CD4-positive, alpha-beta T cell treated with Interleukin-15 for 1 hour (primary cell): ENCODE data around the gene SORCS2.

Experiments used
- DNase-seq: peaks from one replicate; pipeline ENCODE4 v3.0.0-alpha.2; 2020

The SORCS2 gene

DNA sequence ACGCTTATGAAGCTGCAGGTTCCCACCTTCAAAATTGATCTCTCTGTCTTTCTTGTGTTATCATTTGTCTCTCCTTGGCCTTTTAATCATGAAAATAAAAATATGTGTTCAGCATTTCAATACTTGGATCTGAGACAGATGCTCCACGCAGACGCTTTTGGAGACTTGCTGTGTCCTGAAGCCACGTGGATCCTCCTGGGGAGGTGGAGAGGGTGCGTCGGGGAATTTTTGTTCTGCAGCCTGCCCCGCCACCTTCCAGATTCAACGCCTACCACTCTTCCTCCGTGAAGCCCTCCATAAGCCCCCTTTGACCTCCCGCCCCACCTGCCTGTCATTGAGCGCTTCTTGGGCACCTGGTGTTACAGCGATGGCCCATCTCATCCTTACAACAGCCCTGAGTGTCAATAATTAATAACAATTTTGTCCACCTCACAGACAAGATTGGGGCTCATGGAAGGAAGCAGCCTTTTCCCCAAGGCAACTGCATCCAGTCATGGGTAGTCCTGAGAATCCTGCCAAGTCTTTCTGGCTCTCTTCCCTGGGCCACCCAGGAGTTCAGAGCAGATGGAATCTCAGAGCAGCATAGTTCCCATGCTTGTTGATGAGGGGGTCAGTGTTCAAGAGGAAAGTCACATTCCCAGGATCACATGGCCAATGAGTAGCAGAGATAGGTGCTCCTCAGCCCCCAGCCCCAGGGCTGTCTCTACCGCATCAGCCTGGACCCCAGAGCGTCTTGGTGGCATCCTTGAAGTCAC is 415.0 kb downstream of the SORCS2 start:
- no peak for DNase-seq

DNA sequence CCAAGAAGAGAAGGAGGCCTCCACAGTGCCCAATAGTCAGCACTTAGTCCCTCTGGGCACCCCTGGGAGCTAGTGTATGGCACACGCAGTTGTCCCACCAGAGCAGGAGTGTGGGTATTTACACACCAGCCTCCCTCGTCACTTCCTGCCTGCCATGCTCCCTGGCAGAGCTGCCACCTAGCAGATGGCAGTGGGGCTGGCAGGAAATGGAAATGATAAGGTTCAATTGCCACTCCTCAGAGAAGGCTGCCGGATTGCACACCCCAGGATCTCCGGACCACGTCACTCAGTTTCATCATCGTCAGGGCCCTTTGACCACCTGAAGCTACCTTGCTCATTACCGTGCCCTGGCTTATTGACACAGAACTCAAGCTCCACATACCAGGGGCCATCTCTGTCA is 415.7 kb downstream of the SORCS2 start:
- DNase-seq: no peak

DNA sequence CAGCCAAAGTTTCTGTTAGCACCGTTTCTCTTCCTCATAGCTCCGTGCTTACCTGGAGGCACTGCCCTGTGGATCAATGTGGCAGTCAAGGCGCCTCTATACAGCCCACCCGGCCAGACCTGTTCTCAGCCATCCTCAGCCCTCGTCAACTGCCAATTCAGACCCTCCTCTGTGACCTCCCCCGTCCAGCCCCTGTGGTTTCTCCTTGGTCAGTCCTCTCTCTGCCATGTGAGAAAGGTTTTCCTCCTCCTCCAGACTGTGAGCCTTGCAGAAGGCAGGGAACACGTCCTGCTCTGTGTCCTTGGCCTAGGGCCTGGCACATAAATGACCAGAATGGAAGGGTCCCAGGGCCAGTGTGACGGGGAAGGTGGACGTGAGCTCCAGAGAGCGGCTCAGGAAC is 417.0 kb downstream of the SORCS2 start:
- no peak for DNase-seq

DNA sequence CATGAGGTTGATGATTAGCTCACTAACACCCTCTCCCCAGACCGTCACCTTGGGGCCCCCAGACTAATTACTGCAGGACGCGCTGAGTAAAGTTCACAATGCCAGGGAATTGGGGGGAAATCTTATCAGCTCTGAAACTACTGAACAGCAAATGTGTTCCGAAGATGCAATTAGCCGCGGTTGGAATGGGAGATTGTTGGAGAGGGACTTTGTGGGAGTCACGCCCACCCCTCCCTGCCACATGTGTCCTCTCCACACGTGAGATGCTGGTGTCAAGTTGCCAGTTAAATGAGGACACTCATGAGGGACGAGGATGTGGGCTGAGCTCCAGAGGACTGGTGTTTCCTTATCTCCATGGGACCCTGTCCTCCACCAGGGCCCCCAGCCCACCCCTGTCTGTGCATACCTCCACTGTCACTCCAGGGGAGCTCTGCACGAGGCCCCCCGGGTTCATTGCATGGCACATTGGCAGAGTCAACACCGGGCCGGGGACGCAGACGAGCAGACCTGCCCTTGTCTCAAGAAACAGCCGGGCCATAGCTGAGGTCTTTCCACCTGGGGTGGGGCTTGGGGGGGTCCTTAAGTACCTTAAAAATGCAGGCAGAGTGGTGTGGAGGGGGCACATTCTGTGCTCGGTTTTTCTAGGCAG is 417.8 kb downstream of the SORCS2 start:
- DNase-seq: no peak

DNA sequence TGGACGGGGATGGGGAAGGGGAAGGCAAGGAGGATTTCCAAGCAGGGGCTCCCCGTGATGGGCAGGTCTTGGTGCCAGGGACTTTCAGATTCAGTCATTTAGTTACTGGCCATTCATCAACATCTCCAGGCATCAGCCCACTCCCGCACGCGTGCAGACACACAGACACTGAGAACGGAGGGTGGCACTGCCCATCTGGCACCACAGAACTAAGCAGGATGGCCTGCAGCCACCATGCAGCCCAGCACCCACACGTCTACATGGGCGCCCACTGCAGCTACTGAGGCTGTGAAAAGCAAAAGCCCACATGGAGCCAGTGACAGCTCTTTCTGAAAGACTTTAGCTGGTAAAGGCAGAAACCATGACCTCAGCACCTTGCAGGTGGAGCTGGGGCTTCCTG is 418.5 kb downstream of the SORCS2 start:
- DNase-seq: no peak

DNA sequence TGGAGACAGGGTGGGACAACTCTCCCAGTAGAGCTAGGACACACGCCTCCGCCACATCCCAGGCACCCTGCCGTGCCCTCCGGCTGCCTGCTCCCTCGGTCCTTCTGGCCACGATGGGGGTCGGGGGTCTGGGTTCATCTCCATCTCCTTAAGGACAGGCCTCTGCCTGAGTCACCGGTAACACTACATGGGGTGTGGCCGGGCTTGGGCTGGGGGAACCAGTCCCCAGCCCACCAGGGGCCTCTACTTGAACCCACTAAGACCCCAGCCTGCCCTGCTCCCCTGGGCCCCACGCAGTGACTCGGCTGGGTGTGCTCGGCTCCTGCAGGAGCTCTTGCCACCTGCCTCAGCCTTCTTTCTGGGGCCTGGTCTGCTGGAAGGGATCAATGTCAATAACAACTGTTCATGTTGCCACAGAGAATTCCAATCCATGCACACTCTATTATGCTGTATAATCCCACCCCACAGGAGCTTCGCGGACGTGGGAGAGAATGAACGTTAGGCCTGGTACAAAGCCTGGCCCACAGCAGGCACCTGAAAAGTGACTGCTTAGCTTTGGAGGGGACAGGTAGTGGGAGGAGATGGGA is 420.1 kb downstream of the SORCS2 start:
- DNase-seq: no peak

DNA sequence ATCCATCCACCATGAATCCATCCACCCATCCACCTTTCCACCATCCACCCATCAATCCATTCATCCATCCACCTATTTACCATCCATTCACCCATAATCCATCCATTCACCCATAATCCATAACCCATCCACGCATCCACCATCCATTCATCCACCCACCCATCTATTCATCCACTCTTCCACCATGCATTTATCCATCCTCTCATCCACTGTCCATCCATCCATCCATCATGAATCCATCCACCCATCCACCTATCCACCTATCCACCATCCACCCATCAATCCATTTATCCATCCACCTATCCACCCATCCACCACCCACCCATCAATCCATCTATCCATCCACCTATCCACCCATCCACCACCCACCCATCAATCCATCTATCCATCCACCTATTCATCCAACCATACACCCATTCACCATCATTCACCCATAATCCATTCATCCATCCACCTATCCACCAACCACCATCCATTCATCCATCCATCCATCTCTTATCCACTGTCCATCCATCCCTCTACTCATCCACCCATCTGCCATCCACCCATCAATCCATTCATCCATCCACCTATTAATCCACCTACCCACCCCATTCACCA is 422.1 kb downstream of the SORCS2 start:
- DNase-seq: no peak

DNA sequence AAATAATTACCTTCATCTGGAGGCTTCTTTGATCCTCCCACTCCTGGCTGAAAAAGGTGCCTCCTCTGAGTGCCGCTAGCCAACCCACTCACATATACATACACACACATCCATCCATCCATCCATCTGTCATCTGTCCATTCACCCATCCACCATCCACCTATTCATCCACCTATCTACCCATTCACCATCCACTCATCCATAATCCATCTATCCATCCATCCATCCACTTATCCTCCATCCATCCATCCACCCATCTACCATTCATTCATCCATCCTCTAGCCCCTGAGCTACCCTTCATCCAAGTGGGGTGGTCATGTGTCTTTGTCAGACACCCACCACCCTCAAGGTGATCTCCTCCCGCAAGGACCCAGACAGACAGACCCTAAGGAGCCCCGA is 423.9 kb downstream of the SORCS2 start:
- DNase-seq: no peak

DNA sequence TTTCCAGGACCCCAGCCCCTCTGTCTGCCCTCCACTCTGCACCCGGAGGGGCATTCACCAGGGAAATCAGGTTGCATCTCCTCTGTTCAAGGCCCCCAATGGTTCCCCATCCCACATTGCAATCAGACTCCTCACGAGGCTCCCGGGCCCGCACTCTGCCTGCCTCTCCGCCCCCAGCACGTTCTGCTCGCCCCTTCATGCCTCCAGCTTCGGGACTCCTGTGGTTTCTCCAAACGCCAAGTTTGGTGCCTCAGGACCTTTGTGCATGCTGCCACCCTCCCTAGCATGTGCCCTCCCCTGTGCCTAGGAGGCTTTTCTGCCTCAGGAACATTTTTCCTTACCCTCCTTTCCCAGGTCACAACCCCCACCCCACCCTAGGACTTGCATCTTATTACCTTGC is 426.0 kb downstream of the SORCS2 start:
- no peak for DNase-seq

DNA sequence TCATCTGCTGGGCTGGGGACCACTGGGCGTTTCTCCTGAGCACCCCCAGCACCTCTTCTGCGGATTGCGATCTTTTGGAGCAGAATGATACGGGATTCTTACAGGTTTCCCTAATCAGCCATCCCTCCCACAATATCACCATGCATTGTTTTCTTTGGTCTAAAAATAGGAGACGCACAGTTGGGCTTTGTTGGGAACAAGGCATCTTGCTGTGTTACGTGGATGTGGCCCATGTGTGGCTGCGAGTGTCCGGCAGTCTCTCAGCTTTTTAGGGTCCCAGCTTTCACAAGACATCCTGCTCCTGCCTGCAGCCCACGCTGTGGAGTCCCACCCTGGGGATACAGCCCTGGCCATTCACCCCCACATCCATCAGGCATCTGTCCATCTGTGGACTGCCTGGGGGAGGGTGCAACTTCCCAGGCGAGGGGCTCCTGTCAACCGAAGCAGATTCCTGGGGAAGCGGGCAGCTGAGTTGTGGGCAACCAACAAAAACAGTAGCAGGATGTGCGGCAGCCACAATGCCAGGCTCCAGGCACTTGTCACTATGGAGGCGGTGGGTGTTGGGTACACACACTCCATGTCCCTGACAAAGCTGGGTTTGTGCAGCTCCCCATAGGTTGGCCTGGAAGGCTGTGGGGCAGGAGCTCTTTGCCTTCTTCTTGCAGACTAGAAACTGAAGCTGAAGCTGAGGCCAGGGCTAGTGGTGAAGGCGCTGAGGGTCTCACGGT is 427.9 kb downstream of the SORCS2 start:
- no peak for DNase-seq

DNA sequence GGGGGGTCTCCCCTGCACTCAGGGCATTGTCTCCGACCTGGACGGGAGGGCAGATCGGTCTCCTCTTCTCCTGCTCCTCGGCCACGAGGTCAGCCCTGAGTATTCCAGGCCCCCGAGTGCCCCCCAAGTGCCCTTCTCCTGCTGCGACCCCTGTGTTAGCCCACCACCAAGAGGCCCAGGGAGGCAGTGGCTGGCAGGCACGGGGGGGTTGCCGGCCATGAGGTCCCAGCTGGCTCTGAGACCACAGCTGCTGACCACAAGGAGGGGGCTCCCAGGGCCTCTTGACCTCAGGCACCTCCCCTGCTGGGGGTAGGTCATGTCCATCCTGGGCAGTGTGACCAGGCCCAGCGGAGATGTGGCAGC is 428.5 kb downstream of the SORCS2 start:
- no peak for DNase-seq

DNA sequence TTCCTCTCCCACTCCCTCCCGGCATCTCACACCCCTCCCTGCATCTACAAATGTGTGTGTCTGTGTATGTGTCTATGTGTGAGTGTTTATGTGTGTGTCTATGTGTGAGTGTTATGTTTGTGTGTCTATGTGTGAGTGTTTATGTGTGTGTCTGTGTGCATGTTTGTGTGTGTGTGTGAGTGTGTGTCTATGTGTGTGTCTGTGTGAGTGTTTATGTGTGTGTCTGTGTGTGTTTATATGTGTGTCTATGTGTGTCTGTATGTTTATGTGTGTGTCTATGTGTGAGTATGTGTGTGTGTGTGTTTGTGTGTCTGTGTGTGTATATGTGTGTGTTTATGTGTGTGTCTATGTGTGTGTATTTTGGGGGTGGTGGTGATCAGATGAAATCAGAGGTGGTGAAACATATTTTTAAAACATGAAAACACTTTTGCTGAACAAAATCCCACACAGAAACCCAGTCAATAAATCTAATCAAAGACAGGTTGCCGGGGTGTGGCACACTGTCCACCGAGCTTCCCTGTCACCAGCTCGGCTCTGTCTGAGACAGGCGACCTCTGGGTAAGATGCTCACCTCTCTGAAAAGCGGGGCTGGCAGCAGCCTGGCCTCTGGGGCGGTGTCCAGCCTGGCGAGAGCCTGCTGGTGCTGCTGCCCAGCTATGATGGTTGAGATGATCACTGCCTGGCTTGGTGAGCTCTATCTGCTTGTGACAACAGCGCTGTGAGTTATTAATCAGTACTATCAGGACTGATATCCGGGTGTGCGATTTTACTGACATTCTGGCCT is 429.1 kb downstream of the SORCS2 start:
- DNase-seq: no peak

DNA sequence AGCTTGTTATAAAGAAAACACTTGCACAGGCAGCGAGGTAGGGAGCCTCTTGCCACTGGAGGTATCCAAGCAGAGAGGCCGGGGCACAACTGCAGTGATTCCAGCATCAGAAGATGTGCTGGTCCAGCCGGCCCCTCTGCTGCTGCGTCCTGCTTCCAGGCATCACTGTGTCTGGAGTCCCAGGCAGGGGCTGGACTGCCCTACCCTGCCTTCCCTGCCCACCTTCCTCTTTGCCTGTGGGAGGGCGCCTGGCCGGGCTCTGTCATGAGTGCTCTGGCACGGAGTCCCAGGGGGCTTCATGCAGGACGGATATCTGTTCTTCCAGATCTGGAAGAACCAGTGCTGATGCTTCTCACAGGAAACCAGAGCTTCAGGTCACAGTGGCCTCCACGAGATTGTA is 430.0 kb downstream of the SORCS2 start:
- DNase-seq: no peak

DNA sequence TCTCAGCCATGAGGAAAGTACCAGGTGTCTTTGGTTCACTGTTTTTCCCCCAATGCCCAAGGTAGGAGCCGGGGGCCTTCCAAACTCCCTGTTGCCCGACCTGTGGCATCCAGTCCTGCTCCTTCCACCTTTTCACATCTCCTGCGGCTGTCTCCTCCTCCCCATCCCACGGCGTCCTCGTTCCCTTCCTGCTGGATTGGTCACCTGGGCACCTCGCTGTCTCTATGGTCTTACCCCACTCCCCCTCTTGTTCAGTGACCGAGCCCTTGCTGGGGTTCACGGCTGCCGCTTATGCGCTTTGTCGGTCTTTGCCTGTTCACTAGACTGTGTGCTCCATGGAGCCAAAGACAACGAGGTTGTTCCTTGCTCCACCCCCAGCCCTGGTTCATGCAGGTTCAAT is 431.1 kb downstream of the SORCS2 start:
- DNase-seq: no peak

DNA sequence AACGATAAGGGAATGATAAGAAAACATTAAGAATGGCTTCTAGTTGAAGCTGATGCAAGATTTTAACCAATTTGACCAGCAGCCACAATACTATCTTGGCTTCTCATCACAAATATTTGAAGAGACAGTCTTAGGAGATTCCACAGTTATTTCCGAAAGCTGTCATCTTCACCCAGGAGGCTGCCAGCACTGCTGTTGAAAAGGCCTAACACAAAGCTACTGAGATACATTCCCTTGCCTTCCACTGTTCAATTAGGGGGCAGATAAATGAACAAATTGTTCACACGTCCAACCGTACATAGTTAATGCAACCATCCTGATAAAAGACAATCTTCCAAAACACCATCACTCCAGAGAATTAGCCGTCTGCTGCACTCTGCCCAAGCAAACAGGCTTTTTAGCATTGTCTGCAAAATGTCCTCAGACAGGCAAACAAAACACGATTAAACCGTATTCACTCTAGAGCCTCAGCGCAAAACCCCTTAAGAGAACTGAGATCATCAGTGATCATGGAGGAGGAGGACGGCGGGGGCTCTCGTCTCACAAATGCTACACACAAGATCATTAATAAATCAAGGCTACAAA is 432.1 kb downstream of the SORCS2 start:
- no peak for DNase-seq

DNA sequence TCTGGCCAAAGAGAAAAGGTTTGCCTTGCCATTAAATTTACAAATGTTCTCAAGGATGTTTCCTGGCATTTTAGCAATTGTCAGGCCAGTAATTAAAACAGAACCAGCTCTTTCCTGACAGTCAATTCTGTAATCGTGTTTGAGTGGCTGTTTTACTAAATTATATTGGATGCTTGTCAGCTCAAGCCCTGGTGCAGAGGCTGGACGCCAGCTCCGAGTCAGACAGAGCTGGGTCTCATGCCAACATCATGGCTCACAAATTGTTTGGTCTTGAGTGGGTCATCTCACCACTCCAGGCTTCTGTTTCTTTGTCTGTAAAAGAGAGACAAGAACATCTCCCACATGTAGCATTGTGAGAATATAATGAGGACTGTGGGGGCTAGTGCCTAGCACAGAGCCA is 432.7 kb downstream of the SORCS2 start:
- no peak for DNase-seq

DNA sequence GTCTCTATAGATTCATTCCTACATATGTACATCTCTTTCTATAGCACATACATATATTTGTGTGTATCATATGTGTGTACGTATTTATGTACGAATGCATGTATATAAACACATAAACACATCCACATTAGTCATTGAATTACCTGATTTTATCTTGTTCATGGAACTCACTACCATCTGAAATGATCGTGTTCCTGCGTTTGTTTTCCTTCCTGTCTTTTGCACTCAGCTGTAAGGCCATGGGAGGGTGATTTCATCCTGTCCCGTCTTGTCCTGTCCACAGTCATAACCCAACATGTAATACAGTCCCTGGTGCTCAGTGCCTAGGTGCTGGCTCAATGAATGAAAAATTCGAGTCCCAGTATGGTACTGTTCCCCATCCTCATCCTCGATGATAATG is 434.2 kb downstream of the SORCS2 start:
- no peak for DNase-seq

DNA sequence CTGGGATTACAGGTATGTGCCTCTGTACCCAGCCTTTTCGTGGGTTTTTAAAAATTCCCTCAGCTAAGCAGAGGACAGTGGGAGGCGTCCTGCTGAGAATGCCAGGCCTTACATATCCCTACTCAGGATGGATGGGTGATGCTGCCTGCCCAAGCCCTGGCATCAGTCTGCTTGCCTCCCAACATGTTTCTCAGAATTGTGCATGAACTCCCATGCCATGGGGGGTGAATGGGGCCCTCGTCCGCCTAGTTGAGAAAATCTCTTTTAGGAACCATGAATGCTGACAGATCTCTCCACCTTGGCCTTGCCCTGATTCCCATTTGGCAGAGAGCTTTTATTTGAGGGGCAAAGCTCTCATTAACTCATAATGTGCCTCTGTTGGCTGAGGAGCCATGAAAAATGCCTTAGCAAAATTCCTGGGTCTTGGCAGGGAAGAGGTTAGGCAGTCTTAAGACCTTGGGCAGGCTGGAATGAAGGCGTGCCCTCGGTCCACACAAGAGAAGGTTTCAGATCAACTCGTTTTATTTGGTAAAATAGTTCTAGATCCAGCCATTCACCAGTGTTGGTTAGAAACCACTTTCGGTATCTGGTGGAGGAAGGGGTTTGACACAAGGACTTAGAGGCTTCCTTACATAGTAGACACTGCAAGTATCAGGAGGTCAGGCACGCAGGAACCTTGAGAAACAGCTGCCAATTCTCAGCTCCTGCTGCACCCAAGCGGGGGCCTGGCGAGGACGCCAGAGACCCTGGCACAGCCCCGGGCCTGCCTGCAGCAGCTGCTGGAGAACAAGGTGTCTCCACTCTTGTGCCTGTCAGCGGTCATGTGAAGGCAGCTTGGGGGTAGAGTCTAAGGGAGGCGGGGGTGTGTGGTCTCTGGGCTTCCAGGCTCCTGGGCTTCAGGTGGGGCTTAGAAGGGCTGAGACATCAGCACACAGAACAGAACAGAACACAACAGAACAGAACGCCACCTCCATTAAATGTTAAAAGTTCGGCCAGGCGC is 435.2 kb downstream of the SORCS2 start:
- DNase-seq: no peak

DNA sequence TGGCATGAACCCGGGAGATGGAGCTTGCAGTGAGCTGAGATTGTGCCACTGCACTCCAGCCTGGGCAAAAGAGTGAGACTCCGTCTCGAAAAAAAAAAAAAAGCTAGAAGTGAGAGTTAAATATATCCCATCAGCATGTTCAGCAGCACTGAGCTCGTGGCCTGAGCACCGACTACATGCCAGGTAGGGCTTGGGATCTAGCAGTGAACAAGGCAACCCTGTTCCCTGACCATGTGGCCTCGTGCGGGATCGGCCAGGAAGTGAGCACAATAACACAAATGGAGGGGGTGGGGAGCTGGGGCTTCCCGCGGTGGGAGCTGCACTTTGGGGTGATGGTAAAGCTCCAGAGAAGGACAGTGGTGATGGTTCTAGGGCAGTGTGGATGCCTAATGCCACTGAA is 436.1 kb downstream of the SORCS2 start:
- DNase-seq: no peak

DNA sequence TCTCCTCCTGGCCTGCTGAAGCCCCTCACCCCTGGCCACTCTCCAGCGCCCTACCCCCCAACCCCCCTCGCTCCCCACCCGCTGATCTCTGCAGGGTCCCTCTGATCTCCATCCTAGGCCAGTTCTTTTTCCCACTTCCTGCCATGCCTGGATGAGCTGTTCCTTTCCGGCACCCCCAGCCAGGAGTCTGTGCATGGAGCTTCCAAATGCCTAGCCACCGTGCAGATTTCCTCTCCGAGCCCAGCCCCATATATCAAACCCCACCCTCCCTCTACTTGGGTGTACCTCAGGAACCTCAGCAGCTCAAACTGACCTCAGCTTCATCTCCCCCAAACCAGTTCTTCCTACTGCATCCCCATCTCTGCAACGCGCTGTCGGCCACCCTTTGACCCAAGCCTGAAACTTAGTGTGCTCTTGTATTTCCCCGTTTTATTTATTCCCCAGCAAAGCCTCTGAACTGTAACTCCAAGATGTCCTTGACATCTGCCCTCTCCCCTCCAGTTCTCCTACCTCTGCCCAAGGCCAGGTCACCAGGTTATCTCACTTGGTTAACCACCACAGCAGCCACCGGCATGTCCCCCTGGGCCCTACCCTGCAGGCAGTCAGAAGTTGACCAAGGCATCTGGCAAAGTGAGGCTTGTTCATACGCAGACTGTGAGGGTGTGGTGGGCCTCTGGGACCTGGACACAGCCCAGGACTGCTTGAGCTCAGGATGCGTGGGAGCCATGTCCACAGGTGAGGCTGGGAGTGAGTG is 437.3 kb downstream of the SORCS2 start:
- no peak for DNase-seq
